Spleen (tissue), 7 donors: Measurements from ENCODE around the gene MYOT.

Experiments used
- POLR2A ChIP-seq, 3 donors: fragments of 450-650 bp; IDR thresholded peaks; one replicate each; pipeline ENCODE4 v1.5.1; 2017; ENCODE audit warnings: antibody characterized with exemption in 3 of 3, mild to moderate bottlenecking in 1 of 3
- POLR2AphosphoS5 ChIP-seq, 3 donors: sonication (generic); formaldehyde crosslinking; IDR thresholded peaks; one replicate each; pipeline ENCODE4 v1.5.1; 2017; ENCODE audit warnings: antibody characterized with exemption in 3 of 3
- TF ChIP-seq, protein P1 (sequence below), 11 experiments: fragments of 200-600 bp in 7 of 11; fragments of 450-650 bp in 4 of 11; sonication (generic) in 4 of 11; IDR thresholded peaks in 8 of 11; conservative IDR thresholded peaks in 3 of 11; 1 replicate in 7 of 11; 2 replicates in 4 of 11; pipeline versions ENCODE4 v1.4.0 to v1.8.0; 2016 to 2021; ENCODE audit warnings: antibody characterized with exemption in 11 of 11, inconsistent platforms in 4 of 11, mild to moderate bottlenecking in 1 of 11
- donor health status: DM: no; HTN: no; CAD: no; lungs with moderate emphysema.
- donor health status: DM: no; HTN: no; CAD: no.
- donor health status: DM: no; HTN: no; CAD: no.

DNA sequence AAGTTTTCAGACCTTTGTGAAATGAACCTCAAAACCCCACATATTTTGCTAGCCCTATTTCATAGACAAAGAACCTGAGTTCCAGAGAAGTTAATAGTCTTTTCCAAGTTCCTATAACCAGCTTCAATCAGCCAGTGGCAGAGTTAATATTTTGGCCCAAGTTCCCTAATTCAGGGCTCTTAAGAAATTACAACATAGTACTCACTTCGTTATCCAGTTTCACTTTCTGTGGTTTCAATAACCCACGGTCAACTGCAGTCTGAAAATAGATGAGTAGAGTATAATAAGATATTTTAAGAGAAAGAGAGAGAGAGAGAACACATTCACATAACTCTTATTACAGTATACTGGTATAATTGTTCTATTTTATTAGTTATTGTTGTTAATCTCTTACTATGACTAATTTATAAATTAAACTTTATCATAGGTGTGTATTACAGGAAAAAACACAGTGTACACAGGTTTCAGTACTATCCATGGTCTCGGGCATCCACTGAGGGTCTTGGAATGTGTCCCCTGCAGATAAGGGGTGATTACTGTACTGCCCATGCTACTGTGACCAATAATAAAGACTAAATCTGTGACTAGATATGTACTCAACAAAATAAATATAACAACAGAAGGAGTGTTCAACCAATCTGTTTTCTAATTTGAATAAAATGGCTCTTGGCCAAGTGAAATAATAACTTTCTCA, 9.3 kb upstream of the MYOT start:
- TF ChIP-seq, protein P1, sequence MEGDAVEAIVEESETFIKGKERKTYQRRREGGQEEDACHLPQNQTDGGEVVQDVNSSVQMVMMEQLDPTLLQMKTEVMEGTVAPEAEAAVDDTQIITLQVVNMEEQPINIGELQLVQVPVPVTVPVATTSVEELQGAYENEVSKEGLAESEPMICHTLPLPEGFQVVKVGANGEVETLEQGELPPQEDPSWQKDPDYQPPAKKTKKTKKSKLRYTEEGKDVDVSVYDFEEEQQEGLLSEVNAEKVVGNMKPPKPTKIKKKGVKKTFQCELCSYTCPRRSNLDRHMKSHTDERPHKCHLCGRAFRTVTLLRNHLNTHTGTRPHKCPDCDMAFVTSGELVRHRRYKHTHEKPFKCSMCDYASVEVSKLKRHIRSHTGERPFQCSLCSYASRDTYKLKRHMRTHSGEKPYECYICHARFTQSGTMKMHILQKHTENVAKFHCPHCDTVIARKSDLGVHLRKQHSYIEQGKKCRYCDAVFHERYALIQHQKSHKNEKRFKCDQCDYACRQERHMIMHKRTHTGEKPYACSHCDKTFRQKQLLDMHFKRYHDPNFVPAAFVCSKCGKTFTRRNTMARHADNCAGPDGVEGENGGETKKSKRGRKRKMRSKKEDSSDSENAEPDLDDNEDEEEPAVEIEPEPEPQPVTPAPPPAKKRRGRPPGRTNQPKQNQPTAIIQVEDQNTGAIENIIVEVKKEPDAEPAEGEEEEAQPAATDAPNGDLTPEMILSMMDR (IDR thresholded peaks at IDR 0.05 in 8 of 11, conservative IDR thresholded peaks at IDR 0.05 in 3 of 11): no peak
- TF ChIP-seq POLR2A (IDR thresholded peaks at IDR 0.05): no peak
- no peak for TF ChIP-seq POLR2AphosphoS5 (IDR thresholded peaks at IDR 0.05)
